SW480 (cell line): ENCODE measurements around the gene SLC19A1.
"Not testable (repeated sequence)": the region's sequence is repeated elsewhere in the genome, so short reads cannot be mapped to it uniquely, and the experiment has no call there.

Source experiments
- DNase-seq: peaks from one replicate; pipeline ENCODE4 v3.0.0-alpha.2; 2016; ENCODE audit warnings: low spot score

The SLC19A1 gene

GRCh38 chr21:45576838-45577737 lies 34.8 kb upstream of the SLC19A1 start:
- DNase-seq, result no peak

GRCh38 chr21:45575993-45576837 lies 34.0 kb upstream of the SLC19A1 start:
- DNase-seq, result no peak

- DNase-seq, result no peak
Observed at GRCh38 chr21:45575304-45575992, 33.2 kb upstream of the SLC19A1 start.

- DNase-seq, result no peak
Observed at GRCh38 chr21:45574691-45575090, 32.5 kb upstream of the SLC19A1 start.

GRCh38 chr21:45574081-45574501 lies 31.9 kb upstream of the SLC19A1 start:
- DNase-seq, result no peak

GRCh38 chr21:45573452-45574035 lies 31.3 kb upstream of the SLC19A1 start:
- DNase-seq, result no peak

GRCh38 chr21:45572783-45573451 lies 30.7 kb upstream of the SLC19A1 start:
- DNase-seq, result no peak

- no peak for DNase-seq
Observed at GRCh38 chr21:45572231-45572630, 30.0 kb upstream of the SLC19A1 start.

- no peak for DNase-seq
Observed at GRCh38 chr21:45571641-45572040, 29.4 kb upstream of the SLC19A1 start.

- DNase-seq, result no peak
Observed at GRCh38 chr21:45570826-45571601, 28.8 kb upstream of the SLC19A1 start.

- no peak for DNase-seq
Observed at GRCh38 chr21:45570071-45570470, 27.8 kb upstream of the SLC19A1 start.

- DNase-seq, result no peak
Observed at GRCh38 chr21:45568383-45568782, 26.1 kb upstream of the SLC19A1 start.

- DNase-seq, result not testable (repeated sequence)
Observed at GRCh38 chr21:45564137-45564536, 21.9 kb upstream of the SLC19A1 start.

- no peak for DNase-seq
Observed at GRCh38 chr21:45562965-45563364, 20.7 kb upstream of the SLC19A1 start.

- DNase-seq, result no peak
Observed at GRCh38 chr21:45562402-45562801, 20.2 kb upstream of the SLC19A1 start.

- DNase-seq, result not testable (repeated sequence)
Observed at GRCh38 chr21:45561241-45561640, 19.0 kb upstream of the SLC19A1 start.

GRCh38 chr21:45560106-45561021 lies 18.1 kb upstream of the SLC19A1 start:
- DNase-seq, result no peak

- DNase-seq, result no peak
Observed at GRCh38 chr21:45559216-45560105, 17.2 kb upstream of the SLC19A1 start.
